Measurements from ENCODE around the gene DQX1. TPM values are rescaled to one million over a fixed set of nuclear protein-coding genes. Genes with fewer than 3 reads are reported as not detected.
A peak's percentile ranks its signal among the peaks of the same experiment; 100 is the strongest.

The DQX1 gene
- total and polyA plus RNA-seq, 9 donors = 0.04 to 1.3 (median 0.20) TPM; not detected in 1

DNA sequence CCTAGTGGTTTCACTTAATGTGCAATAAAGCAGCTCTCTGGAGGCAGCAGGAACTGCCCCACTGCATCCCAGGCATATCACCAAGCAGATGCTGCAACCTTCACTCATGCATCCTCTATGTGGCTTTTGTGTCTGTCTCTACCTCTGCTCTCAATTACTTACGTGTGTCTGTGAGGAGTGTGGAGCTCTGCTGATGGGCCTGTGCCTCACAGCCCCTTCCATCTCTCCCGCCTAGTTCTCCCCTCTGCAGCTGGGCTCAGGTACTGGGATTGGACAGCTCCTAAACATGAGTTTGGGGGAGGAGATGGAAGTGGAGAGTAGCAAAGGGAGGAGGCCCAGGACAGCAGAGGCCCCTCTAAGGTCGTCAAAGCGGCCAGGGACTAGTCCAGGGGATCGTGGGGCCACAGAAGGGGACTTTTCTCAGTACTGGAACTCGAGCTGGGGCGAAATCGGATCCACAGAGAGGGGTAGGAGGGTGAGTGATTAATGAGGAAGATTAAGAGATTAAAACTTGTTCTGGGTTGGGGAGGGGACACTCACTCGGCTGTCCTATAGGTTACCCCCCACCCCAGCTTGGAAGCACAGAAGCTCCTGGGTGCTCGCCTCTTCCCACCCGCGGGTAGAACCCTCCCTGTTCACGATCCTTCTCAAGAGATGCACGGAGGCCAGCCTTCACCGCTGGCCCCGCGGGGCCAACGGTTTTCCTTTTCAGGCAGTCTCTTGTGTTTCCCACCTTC is 24.5 kb downstream of the DQX1 start:
- peaks cover 69% of the 10 kb centered on the region for H3K4me1 ChIP-seq (ENCODE audit: control insufficient read depth, insufficient read depth, low read length)
- DNase-seq = peak; percentile 57
- no peak overlapping the region for H3K4me3 ChIP-seq (ENCODE audit: low read length)

DNA sequence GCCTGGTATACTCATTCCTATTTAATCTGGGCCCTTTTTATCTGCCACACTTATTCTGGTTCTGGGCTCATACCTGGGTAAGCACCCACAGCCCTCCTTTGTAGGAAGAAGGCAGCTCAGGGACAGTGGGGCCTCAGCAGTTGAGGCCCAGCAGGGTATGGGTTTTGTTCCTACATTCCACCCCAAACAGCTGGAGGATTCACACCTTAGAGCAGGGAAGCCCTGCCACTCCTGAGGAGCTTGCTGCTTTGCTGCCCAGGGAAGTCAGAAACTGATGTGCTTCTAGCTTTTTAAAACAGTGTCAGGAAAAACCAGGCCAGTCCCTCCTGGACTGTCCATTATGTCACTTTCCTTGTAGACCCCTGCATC is 25.5 kb downstream of the DQX1 start:
- Histone ChIP-seq H3K4me1 (ENCODE audit: control insufficient read depth, insufficient read depth, low read length) (peaks cover 61% of the 10 kb centered on the region), H3K4me3 (ENCODE audit: low read length) (no peak overlapping the region)

More for the DNA sequence above, 24.5 kb downstream of the DQX1 start:
- H3K27me3 ChIP-seq (ENCODE audit: control insufficient read depth, insufficient read depth, low read length) = peaks cover 87% of the 10 kb centered on the region
- H3K27ac ChIP-seq (ENCODE audit: low read length) = peak overlapping the region; percentile 80
- no peaks in the 10 kb centered on the region for H3K9me3 ChIP-seq (replicated peaks; ENCODE audit: control insufficient read depth, low read depth, low read length)
- WGBS (ENCODE audit: insufficient coverage) = 39% methylated on average over 15 of the region's 18 CpGs
- peaks cover 14% of the 10 kb centered on the region for H3K36me3 ChIP-seq (ENCODE audit: control insufficient read depth, insufficient read depth, low read length)

DNA sequence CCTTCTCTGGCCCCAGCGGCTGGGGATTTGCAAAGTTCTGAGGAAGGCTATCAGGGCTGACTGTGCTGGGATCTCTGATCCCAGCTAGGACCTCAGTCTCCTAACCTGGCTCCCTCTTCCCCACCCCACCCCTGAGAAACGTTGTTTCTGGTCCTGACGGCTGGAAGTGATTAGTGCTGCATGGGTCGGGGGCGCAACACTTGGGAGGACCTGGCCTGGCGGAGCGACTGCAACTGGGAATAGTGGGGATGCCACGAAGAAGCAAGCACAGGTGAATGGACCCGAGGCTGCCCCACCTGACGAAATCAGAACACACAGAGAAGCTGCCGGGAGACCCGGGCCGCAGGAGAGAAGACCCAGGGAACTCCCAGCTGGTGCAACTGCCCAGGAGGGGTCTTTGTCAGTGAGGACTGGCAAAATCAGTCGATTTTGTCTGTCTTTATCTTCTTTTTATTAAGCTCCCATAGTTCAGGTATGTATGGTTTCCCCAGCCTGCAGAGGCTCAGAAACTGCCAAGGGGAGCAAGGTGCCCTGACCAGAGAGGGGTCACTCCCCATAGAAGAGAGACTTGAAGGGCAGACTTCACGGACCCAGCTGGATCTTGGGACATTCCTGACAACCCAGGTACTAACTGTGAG is 26.0 kb downstream of the DQX1 start:
- H3K4me3 ChIP-seq (ENCODE audit: low read length) = peak overlapping the region; percentile 42
- no peak overlapping the region for H3K27ac ChIP-seq (ENCODE audit: low read length)
- no peaks in the 10 kb centered on the region for H3K9me3 ChIP-seq (replicated peaks; ENCODE audit: control insufficient read depth, low read depth, low read length)
- peaks cover 85% of the 10 kb centered on the region for H3K27me3 ChIP-seq (ENCODE audit: control insufficient read depth, insufficient read depth, low read length)
- DNase-seq = no peak
- H3K36me3 ChIP-seq (ENCODE audit: control insufficient read depth, insufficient read depth, low read length) = peaks cover 6% of the 10 kb centered on the region
- WGBS (ENCODE audit: insufficient coverage) = 20% methylated on average over 9 of the region's 15 CpGs
- peaks cover 60% of the 10 kb centered on the region for H3K4me1 ChIP-seq (ENCODE audit: control insufficient read depth, insufficient read depth, low read length)

More for the DNA sequence above, 25.5 kb downstream of the DQX1 start:
- peaks cover 8% of the 10 kb centered on the region for H3K36me3 ChIP-seq (ENCODE audit: control insufficient read depth, insufficient read depth, low read length)
- DNase-seq = no peak
- no peak overlapping the region for H3K27ac ChIP-seq (ENCODE audit: low read length)
- peaks cover 85% of the 10 kb centered on the region for H3K27me3 ChIP-seq (ENCODE audit: control insufficient read depth, insufficient read depth, low read length)
- H3K9me3 ChIP-seq (replicated peaks; ENCODE audit: control insufficient read depth, low read depth, low read length) = no peaks in the 10 kb centered on the region

DNA sequence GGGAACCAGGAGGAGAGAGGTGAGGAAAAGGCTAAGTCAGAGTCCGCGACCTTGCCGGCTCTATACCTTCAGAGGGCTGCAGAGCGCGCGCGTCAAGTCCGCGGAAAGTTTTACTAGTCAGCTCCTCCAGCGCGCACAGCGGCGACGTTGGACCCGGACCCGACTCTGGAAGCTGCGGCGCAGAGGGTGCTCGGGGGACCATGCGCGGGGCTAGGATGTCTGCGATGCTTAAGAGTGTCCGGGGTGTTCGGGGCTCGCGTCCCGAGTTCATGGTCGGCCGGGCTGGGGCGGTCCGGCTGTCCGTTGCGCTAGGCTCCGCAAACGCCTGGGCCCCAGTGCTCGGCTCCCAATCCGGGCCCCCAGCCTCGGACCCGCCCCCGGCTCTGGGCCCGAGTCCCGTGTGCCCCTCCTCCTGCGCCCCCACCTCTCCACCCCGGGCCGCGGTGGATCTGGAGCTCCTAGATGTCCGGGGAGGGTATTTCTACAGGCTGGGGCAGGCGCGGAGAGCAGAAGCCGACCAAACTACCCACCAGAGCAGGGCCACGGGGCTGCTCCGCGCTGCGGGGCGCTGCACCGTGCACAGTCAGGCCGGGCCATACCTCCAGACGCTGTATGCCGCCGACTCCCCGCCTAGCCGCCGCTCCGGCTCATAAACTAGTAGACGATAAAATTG is 26.6 kb downstream of the DQX1 start, which contains the start of gene LBX2:
Gene LBX2, minus strand, starts transcription at position 337 of the 673 bp plus-strand sequence. Its CDS starts 66 bp downstream, at position 271.
- Histone ChIP-seq H3K27ac (ENCODE audit: low read length) (no peak within 1 kb of the TSS), H3K4me1 (ENCODE audit: control insufficient read depth, insufficient read depth, low read length) (peaks cover 58% of the 10 kb centered on the region), H3K36me3 (ENCODE audit: control insufficient read depth, insufficient read depth, low read length) (peaks cover 5% of the 10 kb centered on the region), H3K4me3 (ENCODE audit: low read length) (peak within 1 kb of the TSS; percentile 42), H3K27me3 (ENCODE audit: control insufficient read depth, insufficient read depth, low read length) (peaks cover 81% of the 10 kb centered on the region), H3K9me3 (replicated peaks; ENCODE audit: control insufficient read depth, low read depth, low read length) (no peaks in the 10 kb centered on the region)
- DNase-seq = peak; percentile 58
- under 1% methylated on average over 64 of the region's 65 CpGs for WGBS (ENCODE audit: insufficient coverage)

DNA sequence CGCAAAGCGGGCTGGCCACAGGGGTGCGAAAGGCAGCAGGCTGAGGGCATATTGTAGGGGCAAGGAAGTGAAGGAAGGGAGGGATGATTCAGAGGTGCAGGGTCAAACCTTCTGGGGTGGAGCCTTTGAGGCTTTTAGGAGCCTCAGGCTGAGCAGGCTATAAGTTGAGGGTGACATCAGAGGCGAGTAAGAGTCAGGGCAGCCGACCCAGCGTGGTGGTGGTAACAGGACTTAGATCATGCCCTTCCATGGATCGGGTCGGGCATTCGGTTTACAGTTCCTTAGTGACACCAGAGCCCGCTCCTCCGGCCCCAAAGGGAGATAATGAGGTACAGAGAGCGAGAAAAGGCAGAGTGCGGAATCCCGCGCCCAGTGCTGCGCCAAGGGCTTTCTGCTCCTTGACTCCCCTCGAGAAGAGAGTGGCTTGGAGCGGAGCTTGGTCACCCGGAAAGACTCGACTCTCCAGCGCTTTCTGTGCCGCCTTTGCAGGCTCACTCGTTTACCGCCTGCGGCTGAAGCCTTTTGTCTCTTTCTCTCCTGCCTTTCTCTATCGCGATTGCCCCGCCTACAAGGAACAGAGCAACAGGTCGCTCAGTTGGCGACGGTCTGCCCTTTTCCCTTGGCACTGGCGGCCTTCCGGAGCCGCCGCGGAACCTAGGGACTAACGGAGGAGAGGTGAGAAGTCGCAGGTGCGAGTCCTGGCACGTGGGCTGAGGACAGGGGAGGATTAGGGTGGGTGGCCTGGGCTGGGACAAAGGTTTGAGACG is 27.3 kb downstream of the DQX1 start:
- Histone ChIP-seq H3K4me3 (ENCODE audit: low read length) (peak overlapping the region; percentile 42), H3K36me3 (ENCODE audit: control insufficient read depth, insufficient read depth, low read length) (peaks cover 12% of the 10 kb centered on the region), H3K27me3 (ENCODE audit: control insufficient read depth, insufficient read depth, low read length) (peaks cover 73% of the 10 kb centered on the region), H3K27ac (ENCODE audit: low read length) (no peak overlapping the region), H3K4me1 (ENCODE audit: control insufficient read depth, insufficient read depth, low read length) (peaks cover 51% of the 10 kb centered on the region), H3K9me3 (replicated peaks; ENCODE audit: control insufficient read depth, low read depth, low read length) (no peaks in the 10 kb centered on the region)
- under 1% methylated on average over 37 of the region's 41 CpGs for WGBS (ENCODE audit: insufficient coverage)
- DNase-seq = peak; percentile 25

DNA sequence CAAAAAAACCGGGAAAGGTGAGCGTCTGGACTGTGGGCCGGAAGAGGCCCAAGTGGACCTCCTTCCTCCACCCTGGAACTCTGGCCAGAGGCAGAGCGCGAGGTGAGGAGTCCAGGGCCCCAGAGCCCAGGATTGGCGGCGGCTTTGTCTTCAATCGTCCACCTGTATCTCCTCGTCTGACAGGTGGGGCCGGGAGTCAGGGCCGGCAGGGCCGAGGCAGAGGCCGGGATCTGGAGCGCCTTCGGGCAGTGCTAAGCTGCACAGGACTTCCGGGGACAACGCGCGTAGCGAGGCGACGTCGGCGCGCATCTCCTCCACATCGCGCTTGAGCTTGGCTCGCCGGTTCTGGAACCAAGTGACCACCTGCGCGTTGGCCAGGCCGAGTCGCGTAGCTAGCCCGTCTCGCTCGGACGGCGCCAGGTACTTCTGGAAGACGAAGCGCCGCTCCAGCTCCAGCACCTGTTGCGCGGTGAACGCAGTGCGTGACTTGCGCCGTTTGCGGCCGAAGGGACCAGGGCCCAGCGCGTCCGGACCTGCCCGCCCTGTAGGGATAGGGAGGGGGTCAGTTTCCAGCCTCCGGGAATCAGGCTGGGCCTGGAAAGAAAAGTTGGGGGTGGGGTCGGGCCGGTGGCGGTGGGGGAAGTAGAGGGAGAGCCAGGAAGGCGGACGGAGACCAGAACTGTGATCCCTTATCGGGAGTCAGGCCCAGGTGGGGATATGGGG is 28.1 kb downstream of the DQX1 start:
- Histone ChIP-seq H3K27ac (ENCODE audit: low read length) (no peak overlapping the region), H3K9me3 (replicated peaks; ENCODE audit: control insufficient read depth, low read depth, low read length) (no peaks in the 10 kb centered on the region), H3K36me3 (ENCODE audit: control insufficient read depth, insufficient read depth, low read length) (peaks cover 19% of the 10 kb centered on the region), H3K27me3 (ENCODE audit: control insufficient read depth, insufficient read depth, low read length) (peaks cover 66% of the 10 kb centered on the region), H3K4me1 (ENCODE audit: control insufficient read depth, insufficient read depth, low read length) (peaks cover 44% of the 10 kb centered on the region), H3K4me3 (ENCODE audit: low read length) (peak overlapping the region; percentile 42)
- WGBS (ENCODE audit: insufficient coverage) = 2% methylated on average over 60 of the region's 61 CpGs
- DNase-seq = peak; percentile 19

DNA sequence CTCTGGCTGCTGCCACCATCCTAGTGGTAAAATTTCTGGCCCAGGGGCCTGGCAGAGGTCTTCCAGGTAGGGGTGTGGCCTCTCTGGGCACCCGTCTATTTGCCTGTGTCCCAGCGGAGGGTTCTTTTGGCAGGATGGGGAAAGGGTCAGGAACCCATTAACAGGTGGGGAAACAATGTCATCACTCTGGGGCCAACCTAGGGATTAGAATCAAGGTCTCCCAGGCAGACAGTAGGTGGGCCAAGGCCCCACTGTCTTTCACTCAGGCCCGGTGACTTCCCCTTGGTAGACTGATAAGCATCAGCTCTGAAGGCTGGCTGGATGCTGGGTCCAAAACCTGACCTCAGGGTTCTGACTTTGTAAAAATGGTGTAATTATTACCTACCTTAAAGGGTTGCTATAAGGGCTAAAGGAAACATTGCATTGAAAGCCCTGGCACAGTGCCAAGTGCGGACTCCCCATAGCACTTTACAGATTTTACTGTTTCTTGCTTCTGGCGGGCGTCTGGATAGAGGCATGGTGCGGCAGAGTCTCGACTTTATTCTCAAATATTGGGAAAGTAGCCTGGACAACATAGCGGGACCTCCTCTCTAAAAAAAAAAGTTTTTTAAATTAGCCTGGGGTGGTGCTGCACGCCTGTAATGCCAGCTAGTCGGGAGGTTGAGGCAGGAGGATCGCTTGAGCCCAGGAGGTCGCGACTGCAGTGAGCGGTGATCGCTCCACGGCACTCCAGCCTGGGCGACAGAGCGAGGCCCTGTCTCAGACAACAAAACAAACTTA is 28.8 kb downstream of the DQX1 start:
- H3K9me3 ChIP-seq (replicated peaks; ENCODE audit: control insufficient read depth, low read depth, low read length) = no peaks in the 10 kb centered on the region
- 19% methylated on average over 13 of the region's 19 CpGs for WGBS (ENCODE audit: insufficient coverage)
- H3K27me3 ChIP-seq (ENCODE audit: control insufficient read depth, insufficient read depth, low read length) = peaks cover 58% of the 10 kb centered on the region
- no peak overlapping the region for H3K27ac ChIP-seq (ENCODE audit: low read length)
- peak; percentile 19 for DNase-seq
- H3K36me3 ChIP-seq (ENCODE audit: control insufficient read depth, insufficient read depth, low read length) = peaks cover 27% of the 10 kb centered on the region
- peak overlapping the region; percentile 42 for H3K4me3 ChIP-seq (ENCODE audit: low read length)
- H3K4me1 ChIP-seq (ENCODE audit: control insufficient read depth, insufficient read depth, low read length) = peaks cover 36% of the 10 kb centered on the region

DNA sequence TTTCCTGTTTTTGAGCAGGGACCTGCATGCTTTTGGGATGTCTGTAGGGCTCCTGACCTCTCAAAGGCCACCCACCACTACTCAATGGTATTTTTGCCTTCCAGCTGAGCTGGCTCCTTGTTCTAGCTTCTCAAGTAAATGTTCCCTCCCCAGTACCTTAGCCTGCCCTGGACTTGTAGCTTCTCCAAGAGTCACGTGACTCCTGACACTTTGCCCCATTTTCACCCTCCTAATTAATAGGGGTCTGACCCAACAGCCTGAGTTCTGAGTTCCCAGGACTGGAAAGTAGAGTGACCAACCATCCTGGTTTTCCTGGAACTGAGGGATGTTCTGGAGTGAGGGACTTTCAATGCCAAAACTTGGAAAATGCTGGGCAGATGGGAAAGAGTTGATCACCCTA is 30.6 kb downstream of the DQX1 start:
- H3K4me1 ChIP-seq (ENCODE audit: control insufficient read depth, insufficient read depth, low read length) = peaks cover 33% of the 10 kb centered on the region
- peaks cover 44% of the 10 kb centered on the region for H3K36me3 ChIP-seq (ENCODE audit: control insufficient read depth, insufficient read depth, low read length)
- H3K9me3 ChIP-seq (replicated peaks; ENCODE audit: control insufficient read depth, low read depth, low read length) = no peaks in the 10 kb centered on the region
- H3K27ac ChIP-seq (ENCODE audit: low read length) = no peak overlapping the region
- peaks cover 41% of the 10 kb centered on the region for H3K27me3 ChIP-seq (ENCODE audit: control insufficient read depth, insufficient read depth, low read length)
- 100% methylated on average over 1 of the region's 1 CpG for WGBS (ENCODE audit: insufficient coverage)
- H3K4me3 ChIP-seq (ENCODE audit: low read length) = no peak overlapping the region
- DNase-seq = no peak

DNA sequence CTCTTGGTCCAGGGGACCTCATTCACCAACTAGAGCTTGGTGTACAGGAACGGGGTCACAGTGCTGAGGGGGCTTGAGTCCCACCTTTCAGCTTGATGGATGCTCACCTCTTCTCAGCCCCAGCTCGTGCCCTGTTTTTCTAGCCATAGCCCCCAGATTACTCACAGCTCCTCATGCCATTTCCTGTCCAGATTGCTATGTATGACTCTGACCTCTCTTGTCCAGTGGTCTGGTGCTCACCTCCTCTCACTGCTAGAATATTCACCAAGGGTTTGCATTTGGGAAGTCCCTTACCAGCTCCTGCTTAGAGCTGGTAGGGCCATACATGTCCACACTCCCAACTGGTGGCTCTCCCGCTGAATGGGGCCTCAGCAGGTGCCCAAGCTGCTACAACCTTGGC is 32.5 kb downstream of the DQX1 start:
- DNase-seq = no peak
- WGBS (ENCODE audit: insufficient coverage) = 100% methylated on average over 2 of the region's 3 CpGs
- Histone ChIP-seq H3K27ac (ENCODE audit: low read length) (no peak overlapping the region), H3K9me3 (replicated peaks; ENCODE audit: control insufficient read depth, low read depth, low read length) (no peaks in the 10 kb centered on the region), H3K4me1 (ENCODE audit: control insufficient read depth, insufficient read depth, low read length) (peaks cover 14% of the 10 kb centered on the region), H3K27me3 (ENCODE audit: control insufficient read depth, insufficient read depth, low read length) (peaks cover 22% of the 10 kb centered on the region), H3K36me3 (ENCODE audit: control insufficient read depth, insufficient read depth, low read length) (peaks cover 61% of the 10 kb centered on the region), H3K4me3 (ENCODE audit: low read length) (no peak overlapping the region)
